ENCODE data around the gene ATP11A. TPM values are rescaled to one million over a fixed set of nuclear protein-coding genes. Genes with fewer than 3 reads are reported as not detected.

The ATP11A gene
- total and polyA plus RNA-seq, 10 of the 15 experiments (the other 5 are each of a cell fraction or from before 2014, with no cell fraction given) = 1.4 to 69.6 (median 14.4) TPM

DNA sequence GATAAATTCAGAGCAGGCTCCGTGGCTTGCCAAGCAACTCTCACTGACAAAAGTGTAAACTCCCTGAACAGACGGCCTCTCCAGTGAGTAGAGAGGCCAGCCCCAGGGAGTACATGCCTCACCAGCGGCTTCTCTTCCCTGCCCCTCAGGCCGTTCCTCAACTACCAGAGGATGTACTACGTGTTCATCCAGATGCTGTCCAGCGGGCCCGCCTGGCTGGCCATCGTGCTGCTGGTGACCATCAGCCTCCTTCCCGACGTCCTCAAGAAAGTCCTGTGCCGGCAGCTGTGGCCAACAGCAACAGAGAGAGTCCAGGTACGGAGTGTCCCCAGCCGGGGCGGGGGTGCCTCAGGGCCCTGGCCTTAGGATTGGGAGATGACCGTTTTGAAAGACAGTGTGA lies 185.8 kb downstream of the ATP11A start:
- peaks cover 24% of the 10 kb centered on the region for H3K4me1 ChIP-seq (ENCODE audit: control insufficient read depth, insufficient read depth, low read length)
- H3K79me2 ChIP-seq (ENCODE audit: control insufficient read depth, insufficient read depth, low read length) = no peaks in the 10 kb centered on the region
- intact Hi-C loops (cut with micrococcal nuclease; ENCODE audit: unreplicated experiment) (loop anchor here (2.0 kb wide), 2 partner anchors 73 to 187 kb away; no protein-coding TSS in a partner anchor), in situ Hi-C loops (cut with MboI) (no loop called here)
- no peaks in the 10 kb centered on the region for H4K20me1 ChIP-seq (ENCODE audit: control insufficient read depth, insufficient read depth)
- no peak overlapping the region for H2AFZ ChIP-seq (ENCODE audit: control insufficient read depth, low read depth, low read length)
- DNase-seq (ENCODE audit: low read depth, low spot score) (no peak), FAIRE-seq (no peak), ATAC-seq (no peak)
- ChIA-PET SMC1A (ENCODE audit: uncharacterized antibody, unreplicated experiment) (interaction anchor here (2.6 kb wide), 1 partner anchor 235 kb away, joined by 35 read pairs; no protein-coding TSS in a partner anchor), CTCF (interaction anchor here (0.7 to 2.6 kb wide), 5 partner anchors 202 to 241 kb away, joined by 3 to 73 read pairs (median 3); no protein-coding TSS in a partner anchor), RAD21 (ENCODE audit: unreplicated experiment) (no interaction called here), POLR2A (no interaction called here)
- TF ChIP-seq, protein P1, sequence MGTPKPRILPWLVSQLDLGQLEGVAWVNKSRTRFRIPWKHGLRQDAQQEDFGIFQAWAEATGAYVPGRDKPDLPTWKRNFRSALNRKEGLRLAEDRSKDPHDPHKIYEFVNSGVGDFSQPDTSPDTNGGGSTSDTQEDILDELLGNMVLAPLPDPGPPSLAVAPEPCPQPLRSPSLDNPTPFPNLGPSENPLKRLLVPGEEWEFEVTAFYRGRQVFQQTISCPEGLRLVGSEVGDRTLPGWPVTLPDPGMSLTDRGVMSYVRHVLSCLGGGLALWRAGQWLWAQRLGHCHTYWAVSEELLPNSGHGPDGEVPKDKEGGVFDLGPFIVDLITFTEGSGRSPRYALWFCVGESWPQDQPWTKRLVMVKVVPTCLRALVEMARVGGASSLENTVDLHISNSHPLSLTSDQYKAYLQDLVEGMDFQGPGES (IDR thresholded peaks at IDR 0.05) = no peak
- TF ChIP-seq, protein P2, sequence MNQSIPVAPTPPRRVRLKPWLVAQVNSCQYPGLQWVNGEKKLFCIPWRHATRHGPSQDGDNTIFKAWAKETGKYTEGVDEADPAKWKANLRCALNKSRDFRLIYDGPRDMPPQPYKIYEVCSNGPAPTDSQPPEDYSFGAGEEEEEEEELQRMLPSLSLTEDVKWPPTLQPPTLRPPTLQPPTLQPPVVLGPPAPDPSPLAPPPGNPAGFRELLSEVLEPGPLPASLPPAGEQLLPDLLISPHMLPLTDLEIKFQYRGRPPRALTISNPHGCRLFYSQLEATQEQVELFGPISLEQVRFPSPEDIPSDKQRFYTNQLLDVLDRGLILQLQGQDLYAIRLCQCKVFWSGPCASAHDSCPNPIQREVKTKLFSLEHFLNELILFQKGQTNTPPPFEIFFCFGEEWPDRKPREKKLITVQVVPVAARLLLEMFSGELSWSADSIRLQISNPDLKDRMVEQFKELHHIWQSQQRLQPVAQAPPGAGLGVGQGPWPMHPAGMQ (IDR thresholded peaks at IDR 0.05; ENCODE audit: borderline replicate concordance) = no peak
- TF ChIP-seq, protein P3, sequence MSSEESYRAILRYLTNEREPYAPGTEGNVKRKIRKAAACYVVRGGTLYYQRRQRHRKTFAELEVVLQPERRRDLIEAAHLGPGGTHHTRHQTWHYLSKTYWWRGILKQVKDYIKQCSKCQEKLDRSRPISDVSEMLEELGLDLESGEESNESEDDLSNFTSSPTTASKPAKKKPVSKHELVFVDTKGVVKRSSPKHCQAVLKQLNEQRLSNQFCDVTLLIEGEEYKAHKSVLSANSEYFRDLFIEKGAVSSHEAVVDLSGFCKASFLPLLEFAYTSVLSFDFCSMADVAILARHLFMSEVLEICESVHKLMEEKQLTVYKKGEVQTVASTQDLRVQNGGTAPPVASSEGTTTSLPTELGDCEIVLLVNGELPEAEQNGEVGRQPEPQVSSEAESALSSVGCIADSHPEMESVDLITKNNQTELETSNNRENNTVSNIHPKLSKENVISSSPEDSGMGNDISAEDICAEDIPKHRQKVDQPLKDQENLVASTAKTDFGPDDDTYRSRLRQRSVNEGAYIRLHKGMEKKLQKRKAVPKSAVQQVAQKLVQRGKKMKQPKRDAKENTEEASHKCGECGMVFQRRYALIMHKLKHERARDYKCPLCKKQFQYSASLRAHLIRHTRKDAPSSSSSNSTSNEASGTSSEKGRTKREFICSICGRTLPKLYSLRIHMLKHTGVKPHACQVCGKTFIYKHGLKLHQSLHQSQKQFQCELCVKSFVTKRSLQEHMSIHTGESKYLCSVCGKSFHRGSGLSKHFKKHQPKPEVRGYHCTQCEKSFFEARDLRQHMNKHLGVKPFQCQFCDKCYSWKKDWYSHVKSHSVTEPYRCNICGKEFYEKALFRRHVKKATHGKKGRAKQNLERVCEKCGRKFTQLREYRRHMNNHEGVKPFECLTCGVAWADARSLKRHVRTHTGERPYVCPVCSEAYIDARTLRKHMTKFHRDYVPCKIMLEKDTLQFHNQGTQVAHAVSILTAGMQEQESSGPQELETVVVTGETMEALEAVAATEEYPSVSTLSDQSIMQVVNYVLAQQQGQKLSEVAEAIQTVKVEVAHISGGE (CRISPR knock-in tag; IDR thresholded peaks at IDR 0.05) = no peak
- H3K27ac ChIP-seq (ENCODE audit: control insufficient read depth, insufficient read depth) = no peak overlapping the region
- no TSS peak for BruUV-seq (replicated peaks)
- H3K4me2 ChIP-seq (ENCODE audit: control insufficient read depth, insufficient read depth) = no peak overlapping the region
- no peaks in the 10 kb centered on the region for H3K27me3 ChIP-seq (replicated peaks in 1 of 2; ENCODE audit: control insufficient read depth in 2 of 2, insufficient read depth in 2 of 2, low read length in 1 of 2)
- no peak overlapping the region for H3K9ac ChIP-seq (ENCODE audit: control insufficient read depth, insufficient read depth, low read length)
- no peaks in the 10 kb centered on the region for H3K9me3 ChIP-seq (replicated peaks; ENCODE audit: control insufficient read depth, insufficient read depth, low read length)
- no peak overlapping the region for H3K4me3 ChIP-seq
- H3K36me3 ChIP-seq (ENCODE audit: control insufficient read depth in 2 of 2, insufficient read depth in 2 of 2, low read length in 1 of 2) = peaks cover 3 to 5% of the 10 kb centered on the region in 2 experiments; a peak in 3 of 4 replicates
- WGBS (ENCODE audit: insufficient coverage, insufficient replicate concordance, low lambda C conversion rate, missing lambda C conversion rate) = 86% methylated on average over 15 of the region's 15 CpGs

Measured in GM12878 (cell line).